IPS-11a (cell line): Measurements from ENCODE around the gene S100PBP.
A peak's percentile ranks its signal among the peaks of the same experiment; 100 is the strongest.

ENCODE experiments used
- H3K4me3 ChIP-seq: one replicate; pipeline ENCODE4 v1.5.1; 2013; ENCODE audit warnings: low read depth, low read length, control low read depth

S100PBP gene

GRCh38 chr1:32818804-32819541, 1.5 kb downstream of the S100PBP start:
- peak overlapping the region; percentile 88 for H3K4me3 ChIP-seq

- no peak overlapping the region for H3K4me3 ChIP-seq
Measured at GRCh38 chr1:32825181-32825580, 7.7 kb downstream of the S100PBP start.

GRCh38 chr1:32828341-32828740, 10.9 kb downstream of the S100PBP start:
- H3K4me3 ChIP-seq, result no peak overlapping the region

GRCh38 chr1:32830092-32830852, 12.8 kb downstream of the S100PBP start:
- H3K4me3 ChIP-seq, result no peak overlapping the region

- H3K4me3 ChIP-seq, result no peak overlapping the region
Measured at GRCh38 chr1:32831878-32832277, 14.4 kb downstream of the S100PBP start.

GRCh38 chr1:32848354-32849063, 31.1 kb downstream of the S100PBP start:
- no peak overlapping the region for H3K4me3 ChIP-seq

- H3K4me3 ChIP-seq, result no peak overlapping the region
Measured at GRCh38 chr1:32855861-32856617, 38.6 kb downstream of the S100PBP start.

- no peak overlapping the region for H3K4me3 ChIP-seq
Measured at GRCh38 chr1:32858136-32858535, 40.7 kb downstream of the S100PBP start.

GRCh38 chr1:32858791-32859190, 41.3 kb downstream of the S100PBP start:
- no peak overlapping the region for H3K4me3 ChIP-seq

- no peak overlapping the region for H3K4me3 ChIP-seq
Measured at GRCh38 chr1:32859915-32860314, 42.5 kb downstream of the S100PBP start.

GRCh38 chr1:32860566-32860965, 43.1 kb downstream of the S100PBP start:
- H3K4me3 ChIP-seq, result no peak overlapping the region

GRCh38 chr1:32861904-32862695, 44.6 kb downstream of the S100PBP start:
- H3K4me3 ChIP-seq, result no peak overlapping the region

GRCh38 chr1:32863218-32863880, 45.9 kb downstream of the S100PBP start:
- H3K4me3 ChIP-seq, result no peak overlapping the region

GRCh38 chr1:32863881-32864245, 46.4 kb downstream of the S100PBP start:
- no peak overlapping the region for H3K4me3 ChIP-seq

GRCh38 chr1:32864375-32865019, 47.0 kb downstream of the S100PBP start:
- H3K4me3 ChIP-seq, result no peak overlapping the region

GRCh38 chr1:32865639-32866405, 48.4 kb downstream of the S100PBP start:
- no peak overlapping the region for H3K4me3 ChIP-seq

GRCh38 chr1:32867151-32867550, 49.7 kb downstream of the S100PBP start:
- no peak overlapping the region for H3K4me3 ChIP-seq

GRCh38 chr1:32867671-32868070, 50.2 kb downstream of the S100PBP start:
- H3K4me3 ChIP-seq, result no peak overlapping the region
